Naive thymus-derived CD4-positive, alpha-beta T cell (primary cell): ENCODE results near the gene CIAPIN1. TPM values are rescaled to one million over a fixed set of nuclear protein-coding genes. Genes with fewer than 3 reads are reported as not detected.

Experiments
- ATAC-seq: fragments of 150-1000 bp; cut with Tn5 transposase; 2 replicates; pipeline ENCODE4 v1.10.0; 2021; ENCODE audit warnings: mild to moderate bottlenecking, moderate library complexity
- CTCF ChIA-PET: fragments of 350-600 bp; sonication (Branson Sonifier 250); formaldehyde crosslinking; loops from one replicate; lab custom pipeline; 2021; ENCODE audit warnings: antibody characterized with exemption; lab: Charles Lee
- POLR2A ChIA-PET: fragments of 350-600 bp; sonication (Branson Sonifier 250); formaldehyde crosslinking; loops from one replicate; lab custom pipeline; 2021; ENCODE audit warnings: antibody characterized with exemption, inconsistent platforms; lab: Charles Lee
- DNase-seq, 9 donors: peaks; one replicate each; pipeline versions ENCODE4 v3.0.0 to v3.0.0-alpha.2; 2020 to 2022; ENCODE audit warnings: mixed read lengths in 1 of 9
- H3K27ac ChIP-seq: one replicate; pipeline ENCODE4 v1.7.0; 2013; ENCODE audit warnings: mild to moderate bottlenecking, low read depth, low read length, moderate library complexity
- H3K27me3 ChIP-seq, 2 donors: one replicate each; pipeline ENCODE4 v1.7.0; 2013; ENCODE audit warnings: low read length in 2 of 2, mild to moderate bottlenecking in 2 of 2, moderate library complexity in 2 of 2; ENCODE audit not compliant: control insufficient read depth in 2 of 2, insufficient read depth in 2 of 2
- H3K36me3 ChIP-seq, 3 experiments: 1 replicate in 2 of 3; 2 replicates in 1 of 3; pipeline ENCODE4 v1.7.0; 2013; ENCODE audit warnings: low read length in 3 of 3, mild to moderate bottlenecking in 3 of 3, moderate library complexity in 1 of 3; ENCODE audit not compliant: insufficient read depth in 3 of 3, control insufficient read depth in 2 of 3
- H3K4me1 ChIP-seq, 2 donors: one replicate each; pipeline ENCODE4 v1.7.0; 2013; ENCODE audit warnings: low read length in 2 of 2, mild to moderate bottlenecking in 2 of 2, moderate library complexity in 1 of 2; ENCODE audit not compliant: control insufficient read depth in 2 of 2, insufficient read depth in 2 of 2
- H3K4me3 ChIP-seq: 2 replicates; pipeline ENCODE4 v1.7.0; 2013; ENCODE audit warnings: mild to moderate bottlenecking, low read length
- H3K9me3 ChIP-seq, 3 experiments: 1 replicate in 2 of 3; 2 replicates in 1 of 3; pipeline ENCODE4 v1.7.0; 2013; ENCODE audit warnings: low read length in 3 of 3; ENCODE audit not compliant: control insufficient read depth in 2 of 3
- H3K27ac Mint-ChIP-seq, 9 donors: one replicate each; pipeline ENCODE4 v1.8.0; 2020 to 2022; ENCODE audit warnings: mixed read lengths in 9 of 9, mild to moderate bottlenecking in 8 of 9, moderate library complexity in 5 of 9, inconsistent platforms in 2 of 9
- H3K27me3 Mint-ChIP-seq, 5 donors: one replicate each; pipeline ENCODE4 v1.8.0; 2021 to 2022; ENCODE audit warnings: mixed read lengths in 5 of 5, mild to moderate bottlenecking in 1 of 5
- H3K36me3 Mint-ChIP-seq, 5 donors: one replicate each; pipeline ENCODE4 v1.8.0; 2020 to 2022; ENCODE audit warnings: mixed read lengths in 5 of 5, mild to moderate bottlenecking in 3 of 5, inconsistent platforms in 1 of 5
- H3K4me1 Mint-ChIP-seq, 7 donors: one replicate each; pipeline ENCODE4 v1.8.0; 2020 to 2022; ENCODE audit warnings: mixed read lengths in 7 of 7, mild to moderate bottlenecking in 3 of 7, inconsistent platforms in 1 of 7
- H3K4me3 Mint-ChIP-seq, 10 donors: one replicate each; pipeline ENCODE4 v1.8.0; 2020 to 2022; ENCODE audit warnings: mild to moderate bottlenecking in 10 of 10, mixed read lengths in 10 of 10, moderate library complexity in 6 of 10, inconsistent platforms in 2 of 10
- H3K9me3 Mint-ChIP-seq, 11 donors: one replicate each; pipeline ENCODE4 v1.8.0; 2020 to 2022; ENCODE audit warnings: mixed read lengths in 11 of 11, mild to moderate bottlenecking in 4 of 11, inconsistent platforms in 1 of 11, moderate library complexity in 1 of 11
- intact Hi-C, 2 donors: fragments of 100-400 bp; cut with micrococcal nuclease; formaldehyde crosslinking; loops; one replicate each; pipeline ENCODE4 v1.15.1; 2023
- polyA plus RNA-seq, 2 donors: library from polyadenylated mRNA; unstranded; fragments of 300-500 nt; fragmentation: Illumina TruSeq; gene quantifications; one replicate each; pipeline ENCODE4 v1.2.3, GENCODE V29; 2021
- total RNA-seq, 6 experiments: library from RNA in 5 of 6; stranded (reverse) in 5 of 6; gene quantifications; 1 replicate in 5 of 6; 2 replicates in 1 of 6; pipeline ENCODE4 v1.2.3 and lab custom pipeline; 2021 to 2026

Gene CIAPIN1
- total and polyA plus RNA-seq, 7 experiments from 2014 or later: 33.6 to 119 (median 45.7) TPM

DNA sequence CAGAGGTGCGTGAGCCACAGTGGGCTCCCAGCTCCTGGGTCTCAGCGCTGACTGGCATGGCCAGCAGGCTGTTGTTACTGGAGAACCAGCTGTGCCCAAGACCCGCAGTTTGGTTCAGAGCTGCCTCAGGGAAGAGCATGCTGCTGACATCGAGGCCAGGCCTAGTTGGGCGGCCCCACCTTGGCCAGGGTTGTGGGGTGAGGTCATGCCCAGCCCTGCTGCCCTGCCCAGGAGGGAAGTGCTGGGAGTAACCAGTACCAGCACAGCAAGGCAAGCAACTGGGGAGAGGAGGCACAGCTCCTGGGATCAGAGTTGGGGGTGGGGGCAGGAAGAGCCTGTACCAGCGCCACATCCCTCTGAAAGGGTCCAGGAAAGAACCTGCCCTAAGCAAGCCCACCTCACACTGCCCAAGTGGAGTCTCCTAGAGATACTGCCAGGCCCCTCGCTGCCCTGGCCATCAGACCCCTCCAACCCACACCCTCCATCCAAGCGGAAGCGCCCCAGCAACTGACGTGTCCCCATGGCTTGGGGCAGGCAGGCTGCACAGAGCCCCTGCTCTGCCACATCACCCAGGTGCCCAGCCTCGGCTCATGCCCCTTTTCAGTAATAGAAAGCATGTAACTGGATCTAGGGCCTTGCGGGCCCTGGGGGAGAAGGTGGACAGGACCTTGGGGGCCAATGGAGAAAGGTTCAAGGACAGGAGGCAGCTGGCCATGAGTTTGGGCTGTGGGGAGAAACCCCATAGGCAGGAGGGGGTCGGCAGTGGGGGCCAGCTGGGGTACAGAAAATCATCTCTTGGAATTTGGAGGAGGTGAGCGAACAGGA, 38.1 kb upstream of the CIAPIN1 start:
- POLR2A ChIA-PET: interaction anchor here (1.5 to 1.9 kb wide), 2 partner anchors 23 to 51 kb away, joined by 7 to 9 read pairs; partner anchors contain the start of genes CCDC102A and POLR2C
- intact Hi-C loops: no loop called here
- Histone ChIP-seq H3K36me3 (no peaks in the 10 kb centered on the region), H3K27ac (peak overlapping the region; percentile 64), H3K27me3 (no peaks in the 10 kb centered on the region), H3K4me3 (peak overlapping the region; percentile 59), H3K4me1 (peaks cover 9 to 17% of the 10 kb centered on the region in 2 donors), H3K9me3 (no peaks in the 10 kb centered on the region)
- Mint-ChIP-seq H3K4me1 (peaks cover 11 to 30% (median 19%) of the 10 kb centered on the region in 7 donors), H3K9me3 (no peaks in the 10 kb centered on the region), H3K4me3 (peak overlapping the region; percentile 82 to 97 (median 87)), H3K27ac (peak overlapping the region in 6 of 9 donors; percentile 33 to 79 (median 38)), H3K36me3 (no peaks in the 10 kb centered on the region), H3K27me3 (peaks cover 0 to 16% (median 0%) of the 10 kb centered on the region in 5 donors)
- no peak for DNase-seq
- ATAC-seq: no peak
- CTCF ChIA-PET: interaction anchor here (0.8 to 2.7 kb wide), 4 partner anchors 9 to 52 kb away, joined by 3 to 12 read pairs (median 5); partner anchors contain the start of gene CCDC102A

DNA sequence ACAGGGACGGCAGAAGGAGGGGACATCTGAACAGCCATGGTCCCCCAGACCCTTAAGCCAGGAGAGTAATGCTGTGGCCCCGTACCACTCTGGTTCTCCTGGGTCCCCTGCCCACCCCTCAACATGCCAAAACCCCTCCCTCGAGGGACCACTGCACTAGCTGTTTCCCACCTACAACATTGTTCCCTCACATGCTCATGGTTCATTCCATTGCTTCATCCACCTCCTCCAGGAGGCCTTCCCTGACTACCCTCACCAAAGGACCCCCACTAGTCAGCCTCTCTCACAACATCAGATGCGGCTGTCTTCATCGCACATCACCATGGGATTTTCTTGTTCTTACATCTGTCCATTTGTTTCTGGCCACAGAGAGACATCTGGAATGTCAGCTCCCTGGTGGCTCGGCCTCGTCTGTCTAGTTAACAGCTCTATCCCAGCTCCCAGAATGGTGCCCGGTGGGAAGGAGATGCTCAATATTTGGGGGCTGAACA, 37.4 kb upstream of the CIAPIN1 start:
- Mint-ChIP-seq H3K4me3 (peak overlapping the region in 7 of 10 donors; percentile 10 to 97 (median 89)), H3K27me3 (peaks cover 0 to 15% (median 0%) of the 10 kb centered on the region in 5 donors), H3K9me3 (no peaks in the 10 kb centered on the region), H3K4me1 (peaks cover 11 to 31% (median 21%) of the 10 kb centered on the region in 7 donors), H3K27ac (peak overlapping the region in 1 of 9 donors; percentile 56), H3K36me3 (no peaks in the 10 kb centered on the region)
- DNase-seq (no peak), ATAC-seq (no peak)
- H3K36me3 ChIP-seq: no peaks in the 10 kb centered on the region
- H3K27ac ChIP-seq: no peak overlapping the region
- H3K9me3 ChIP-seq: no peaks in the 10 kb centered on the region
- CTCF ChIA-PET: interaction anchor here (0.8 to 2.7 kb wide), 2 partner anchors 10 to 36 kb away, joined by 3 to 7 read pairs; no protein-coding TSS in a partner anchor
- peaks cover 9 to 17% of the 10 kb centered on the region in 2 donors for H3K4me1 ChIP-seq
- POLR2A ChIA-PET: no interaction called here
- H3K4me3 ChIP-seq: no peak overlapping the region
- no peaks in the 10 kb centered on the region for H3K27me3 ChIP-seq
- intact Hi-C loops: no loop called here

DNA sequence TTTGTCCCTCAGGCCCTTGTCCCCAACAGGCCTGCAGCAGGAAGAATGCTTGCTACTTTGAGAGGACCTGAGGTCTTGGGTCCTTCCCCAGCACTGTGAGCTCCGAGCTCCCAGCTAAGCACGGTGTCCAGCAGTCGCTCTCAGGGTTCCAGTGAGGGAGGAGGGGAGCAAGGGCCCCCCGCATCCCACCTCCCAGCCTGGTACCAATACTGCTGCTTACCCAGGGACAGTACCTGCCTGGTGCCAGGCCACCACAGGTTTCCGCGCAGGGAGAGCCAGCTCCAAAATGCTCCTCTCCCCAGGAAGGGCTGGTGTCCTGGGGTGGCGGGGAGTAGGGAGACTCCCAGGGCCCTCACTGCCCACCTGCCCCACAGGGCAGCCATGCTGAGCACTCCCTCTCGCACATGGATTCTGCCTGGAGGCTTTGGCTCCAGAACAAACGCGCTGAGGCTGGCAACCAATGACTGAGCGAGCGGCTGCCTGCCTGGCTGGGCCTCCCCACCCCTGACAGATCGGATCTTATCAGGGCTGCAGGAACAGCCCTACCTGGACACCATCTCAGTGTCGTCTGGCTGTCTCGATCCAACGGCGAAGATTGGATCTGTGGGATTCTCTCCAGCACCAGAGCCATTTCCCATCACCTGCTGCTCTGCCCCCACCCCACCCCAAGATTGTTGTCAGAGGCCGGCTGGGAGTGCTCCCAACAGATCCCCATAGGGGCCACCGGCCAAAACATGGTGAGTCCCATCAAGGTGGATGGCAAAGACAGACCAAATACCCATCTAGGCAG, 36.7 kb upstream of the CIAPIN1 start:
- peaks cover 9 to 17% of the 10 kb centered on the region in 2 donors for H3K4me1 ChIP-seq
- Mint-ChIP-seq H3K27me3 (peaks cover 0 to 16% (median 0%) of the 10 kb centered on the region in 5 donors), H3K36me3 (no peaks in the 10 kb centered on the region), H3K4me3 (peak overlapping the region in 2 of 10 donors; percentile 14 to 61), H3K9me3 (no peaks in the 10 kb centered on the region), H3K4me1 (peaks cover 11 to 34% (median 24%) of the 10 kb centered on the region in 7 donors), H3K27ac (no peak overlapping the region)
- CTCF ChIA-PET: interaction anchor here (0.8 to 2.7 kb wide), 2 partner anchors 9 to 36 kb away, joined by 3 to 7 read pairs; no protein-coding TSS in a partner anchor
- intact Hi-C loops: no loop called here
- ATAC-seq (no peak), DNase-seq (no peak)
- POLR2A ChIA-PET: no interaction called here
- H3K4me3 ChIP-seq: no peak overlapping the region
- no peak overlapping the region for H3K27ac ChIP-seq
- H3K36me3 ChIP-seq: no peaks in the 10 kb centered on the region
- no peaks in the 10 kb centered on the region for H3K27me3 ChIP-seq
- H3K9me3 ChIP-seq: no peaks in the 10 kb centered on the region

DNA sequence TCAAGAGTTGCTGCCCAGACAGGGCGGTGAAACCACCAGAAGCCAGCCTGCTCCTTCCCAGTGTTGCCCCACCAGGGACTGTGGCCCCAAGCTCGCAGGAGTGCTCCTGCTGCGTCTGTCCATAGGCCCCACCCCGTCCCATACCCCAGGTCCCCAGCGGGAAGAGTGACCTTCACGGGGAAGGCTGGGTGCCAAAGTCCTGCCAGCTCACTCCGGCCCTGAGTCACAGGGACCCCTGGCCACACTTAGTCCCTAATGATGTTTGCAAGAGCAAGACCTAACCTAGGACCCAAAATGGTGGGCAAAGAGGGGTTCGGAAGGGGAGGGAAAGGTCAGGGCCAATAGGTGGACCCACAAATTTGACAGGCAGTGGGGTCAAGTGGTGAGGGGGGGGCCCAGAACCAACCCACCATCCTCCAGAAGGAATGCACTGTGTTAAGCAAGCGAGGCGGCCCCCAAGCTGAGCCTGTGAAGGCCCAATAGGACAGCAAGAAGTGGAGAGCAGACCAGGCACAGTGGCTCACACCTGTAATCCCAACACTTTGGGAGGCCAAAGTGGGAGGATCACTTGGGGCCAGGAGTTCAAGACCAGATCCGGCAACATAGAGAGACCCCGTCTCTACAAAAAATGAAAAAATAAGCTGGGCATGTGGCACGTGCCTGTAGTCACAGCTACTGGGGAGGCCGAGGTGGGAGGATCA, 35.8 kb upstream of the CIAPIN1 start:
- H3K36me3 Mint-ChIP-seq: no peaks in the 10 kb centered on the region
- H3K9me3 Mint-ChIP-seq: no peaks in the 10 kb centered on the region
- ChIA-PET CTCF (no interaction called here), POLR2A (no interaction called here)
- Histone ChIP-seq H3K27me3 (no peaks in the 10 kb centered on the region), H3K4me1 (peaks cover 9 to 17% of the 10 kb centered on the region in 2 donors), H3K27ac (no peak overlapping the region), H3K4me3 (no peak overlapping the region), H3K9me3 (no peaks in the 10 kb centered on the region), H3K36me3 (no peaks in the 10 kb centered on the region)
- H3K27me3 Mint-ChIP-seq: peaks cover 0 to 12% (median 0%) of the 10 kb centered on the region in 5 donors
- peaks cover 11 to 31% (median 24%) of the 10 kb centered on the region in 7 donors for H3K4me1 Mint-ChIP-seq
- no peak for ATAC-seq
- no peak overlapping the region for H3K4me3 Mint-ChIP-seq
- no peak for DNase-seq
- H3K27ac Mint-ChIP-seq: peak overlapping the region in 1 of 9 donors; percentile 33
- intact Hi-C loops: no loop called here

DNA sequence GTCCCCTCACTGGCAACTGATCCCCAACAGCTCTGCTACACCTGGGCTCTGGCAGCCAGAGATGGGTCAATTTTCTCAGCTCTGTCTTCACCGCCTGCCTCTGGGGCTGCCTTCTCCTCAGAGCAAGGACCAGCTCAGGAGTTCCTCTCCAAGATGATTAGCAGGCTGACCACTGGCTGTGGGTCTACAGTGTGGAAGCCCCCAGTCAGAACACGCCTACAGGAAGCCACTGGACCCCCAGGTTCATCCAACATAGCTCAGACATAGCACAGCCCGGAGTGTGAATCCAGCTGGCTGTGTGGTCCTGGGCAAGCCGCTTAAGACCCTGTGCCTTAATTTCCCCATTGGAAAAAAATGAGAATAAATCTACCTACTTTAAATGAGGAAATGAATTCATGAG, 34.2 kb upstream of the CIAPIN1 start:
- no peak overlapping the region for H3K4me3 Mint-ChIP-seq
- H3K27me3 Mint-ChIP-seq: peaks cover 0 to 12% (median 0%) of the 10 kb centered on the region in 5 donors
- Histone ChIP-seq H3K27me3 (no peaks in the 10 kb centered on the region), H3K9me3 (no peaks in the 10 kb centered on the region), H3K4me3 (no peak overlapping the region), H3K27ac (no peak overlapping the region), H3K36me3 (no peaks in the 10 kb centered on the region), H3K4me1 (peaks cover 5 to 15% of the 10 kb centered on the region in 2 donors)
- DNase-seq (no peak), ATAC-seq (no peak)
- intact Hi-C loops: no loop called here
- H3K27ac Mint-ChIP-seq: peak overlapping the region in 1 of 9 donors; percentile 65
- peaks cover 9 to 30% (median 22%) of the 10 kb centered on the region in 7 donors for H3K4me1 Mint-ChIP-seq
- CTCF ChIA-PET: no interaction called here
- POLR2A ChIA-PET: no interaction called here
- no peaks in the 10 kb centered on the region for H3K36me3 Mint-ChIP-seq
- no peaks in the 10 kb centered on the region for H3K9me3 Mint-ChIP-seq

DNA sequence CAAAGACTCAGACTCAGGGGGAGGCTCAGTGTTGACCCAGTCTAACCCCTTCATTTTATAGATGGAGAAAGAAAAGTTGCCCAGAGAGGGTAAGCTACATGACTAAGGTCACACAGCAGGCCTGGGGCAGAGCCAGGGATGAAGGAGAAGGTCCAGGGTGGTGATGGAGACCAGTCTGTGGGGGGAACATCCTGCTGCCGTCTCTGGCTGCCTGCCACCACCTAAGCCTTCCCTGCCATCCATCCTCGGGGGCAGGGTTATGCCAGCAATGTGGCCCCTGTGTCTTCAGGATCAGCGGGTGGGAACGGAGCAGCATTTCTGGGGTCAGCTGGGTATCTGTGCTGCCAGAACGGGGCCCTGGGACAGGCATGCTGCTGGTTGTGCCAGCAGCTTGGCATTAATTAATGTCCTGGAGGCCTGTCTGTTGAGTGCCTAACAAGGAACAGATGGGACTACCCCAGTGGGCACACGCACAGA, 33.6 kb upstream of the CIAPIN1 start:
- Mint-ChIP-seq H3K27me3 (peaks cover 0 to 11% (median 0%) of the 10 kb centered on the region in 5 donors), H3K4me3 (no peak overlapping the region)
- CTCF ChIA-PET: no interaction called here

More for the DNA sequence above, 33.6 kb upstream of the CIAPIN1 start:
- H3K36me3 Mint-ChIP-seq: no peaks in the 10 kb centered on the region
- intact Hi-C loops: no loop called here
- Histone ChIP-seq H3K27ac (no peak overlapping the region), H3K27me3 (no peaks in the 10 kb centered on the region), H3K4me3 (no peak overlapping the region), H3K36me3 (no peaks in the 10 kb centered on the region), H3K4me1 (peaks cover 11 to 19% of the 10 kb centered on the region in 2 donors), H3K9me3 (no peaks in the 10 kb centered on the region)
- no peak for DNase-seq
- no peak overlapping the region for H3K27ac Mint-ChIP-seq
- no peak for ATAC-seq
- peaks cover 12 to 35% (median 25%) of the 10 kb centered on the region in 7 donors for H3K4me1 Mint-ChIP-seq
- POLR2A ChIA-PET: interaction anchor here (2.0 kb wide), 1 partner anchor 18 kb away, joined by 8 read pairs; the partner anchor contains the start of gene POLR2C
- no peaks in the 10 kb centered on the region for H3K9me3 Mint-ChIP-seq
